Measurements from ENCODE around the gene D2HGDH.
"Not testable (repeated sequence)": the region's sequence is repeated elsewhere in the genome, so short reads cannot be mapped to it uniquely, and the experiment has no call there.

The D2HGDH gene

GRCh38 chr2:241724975-241725870 lies 9.2 kb upstream of the D2HGDH start:
- no peak for DNase-seq (ENCODE audit: low read depth in 2 of 2)

GRCh38 chr2:241726459-241726858 lies 8.0 kb upstream of the D2HGDH start:
- no peak for DNase-seq (ENCODE audit: low read depth in 2 of 2)

GRCh38 chr2:241728000-241728399 lies 6.4 kb upstream of the D2HGDH start:
- no peak for DNase-seq (ENCODE audit: low read depth in 2 of 2)

GRCh38 chr2:241728627-241729026 lies 5.8 kb upstream of the D2HGDH start:
- DNase-seq (ENCODE audit: low read depth in 2 of 2): no peak

- no peak for DNase-seq (ENCODE audit: low read depth in 2 of 2)
These were observed 4.6 kb upstream of the D2HGDH start for GRCh38 chr2:241729868-241730267.

- DNase-seq (ENCODE audit: low read depth in 2 of 2): no peak
These were observed 3.6 kb upstream of the D2HGDH start for GRCh38 chr2:241730671-241731293.

- peak in 1 of 2 donors; percentile 39 for DNase-seq (ENCODE audit: low read depth in 2 of 2)
These were observed 1.8 kb upstream of the D2HGDH start for GRCh38 chr2:241732513-241733186.

GRCh38 chr2:241733391-241734207 lies 831 bp upstream of the D2HGDH start:
- no peak for DNase-seq (ENCODE audit: low read depth in 2 of 2)

- no peak for DNase-seq (ENCODE audit: low read depth in 2 of 2)
These were observed 293 bp upstream of the D2HGDH start for GRCh38 chr2:241734208-241734466.

- no peak for DNase-seq (ENCODE audit: low read depth in 2 of 2)
These were observed 1.7 kb downstream of the D2HGDH start for GRCh38 chr2:241736111-241736510.

- DNase-seq (ENCODE audit: low read depth in 2 of 2): no peak
These were observed 3.7 kb downstream of the D2HGDH start for GRCh38 chr2:241738040-241738686.

- DNase-seq (ENCODE audit: low read depth in 2 of 2): no peak
These were observed 4.7 kb downstream of the D2HGDH start for GRCh38 chr2:241739177-241739576.

- no peak for DNase-seq (ENCODE audit: low read depth in 2 of 2)
These were observed 5.2 kb downstream of the D2HGDH start for GRCh38 chr2:241739651-241740050.

- DNase-seq (ENCODE audit: low read depth in 2 of 2): no peak
These were observed 6.6 kb downstream of the D2HGDH start for GRCh38 chr2:241741016-241741415.

- no peak for DNase-seq (ENCODE audit: low read depth in 2 of 2)
These were observed 8.0 kb downstream of the D2HGDH start for GRCh38 chr2:241742320-241742939.

- DNase-seq (ENCODE audit: low read depth in 2 of 2): not testable (repeated sequence)
These were observed 8.6 kb downstream of the D2HGDH start for GRCh38 chr2:241743008-241743407.

- no peak for DNase-seq (ENCODE audit: low read depth in 2 of 2)
These were observed 9.2 kb downstream of the D2HGDH start for GRCh38 chr2:241743620-241744019.

GRCh38 chr2:241744028-241744754 lies 9.8 kb downstream of the D2HGDH start:
- no peak for DNase-seq (ENCODE audit: low read depth in 2 of 2)

- no peak for DNase-seq (ENCODE audit: low read depth in 2 of 2)
These were observed 10.8 kb downstream of the D2HGDH start for GRCh38 chr2:241745276-241745675.

- no peak for DNase-seq (ENCODE audit: low read depth in 2 of 2)
These were observed 11.7 kb downstream of the D2HGDH start for GRCh38 chr2:241746084-241746483.

All from stimulated activated CD8-positive, alpha-beta memory T cell treated with anti-CD3 and anti-CD28 coated beads, Interleukin-2, amount 100 ng/mL, for 1 hour (primary cell).